H1 (cell line): Measurements from ENCODE around the gene CCDC73. TPM values are rescaled to one million over a fixed set of nuclear protein-coding genes. Genes with fewer than 3 reads are reported as not detected.

Experiments
- CTCF ChIA-PET: fragments of 300-600 bp; sonication (Branson Sonifier 250); formaldehyde crosslinking; loops from one replicate; lab custom pipeline; 2021; ENCODE audit not compliant: partially characterized antibody; lab: Charles Lee
- POLR2A ChIA-PET: fragments of 300-600 bp; sonication (Branson Sonifier 250); formaldehyde crosslinking; loops from one replicate; lab custom pipeline; 2021; ENCODE audit warnings: inconsistent platforms; ENCODE audit not compliant: partially characterized antibody; lab: Charles Lee
- DNase-seq, 2 experiments: peaks; one replicate each; pipeline versions ENCODE4 v3.0.0 to v3.0.0-alpha.2; 2010 to 2022; ENCODE audit warnings: low spot score in 2 of 2, low read depth in 1 of 2, mixed read lengths in 1 of 2
- FAIRE-seq: peaks from 2 replicates; lab custom pipeline; 2011; peaks lifted over from hg19 to GRCh38; lab: Jason Lieb, UNC
- H2AFZ ChIP-seq: 2 replicates; pipeline ENCODE4 v1.8.1; 2012; ENCODE audit warnings: low read length, inconsistent platforms
- H2AK5ac ChIP-seq: 2 replicates; pipeline ENCODE4 v1.6.1; 2013; ENCODE audit warnings: low read depth, low read length
- H2BK120ac ChIP-seq: replicated peaks from 2 replicates; pipeline ENCODE3; 2013; ENCODE audit warnings: low read depth, low read length, inconsistent platforms
- H2BK12ac ChIP-seq: 2 replicates; pipeline ENCODE4 v1.6.1; 2013; ENCODE audit warnings: low read depth, low read length
- H2BK15ac ChIP-seq: 2 replicates; pipeline ENCODE4 v1.6.1; 2013; ENCODE audit warnings: low read length
- H2BK20ac ChIP-seq: 2 replicates; pipeline ENCODE4 v1.6.1; 2013; ENCODE audit warnings: low read length
- H2BK5ac ChIP-seq: 2 replicates; pipeline ENCODE4 v1.6.1; 2013; ENCODE audit warnings: low read depth, low read length
- H3K14ac ChIP-seq: 2 replicates; pipeline ENCODE4 v1.6.1; 2013; ENCODE audit warnings: inconsistent platforms; ENCODE audit not compliant: insufficient read length
- H3K18ac ChIP-seq: 2 replicates; pipeline ENCODE4 v1.6.1; 2013; ENCODE audit warnings: low read length; ENCODE audit errors: extremely low read depth
- H3K23ac ChIP-seq: 2 replicates; pipeline ENCODE4 v1.6.1; 2013; ENCODE audit warnings: inconsistent platforms; ENCODE audit not compliant: insufficient read length
- H3K23me2 ChIP-seq: 2 replicates; pipeline ENCODE4 v1.6.1; 2013; ENCODE audit warnings: low read depth, low read length
- H3K27ac ChIP-seq: 2 replicates; pipeline ENCODE4 v1.6.1; 2011; ENCODE audit warnings: low read depth, low read length, inconsistent platforms
- H3K27me3 ChIP-seq, 4 experiments: replicated peaks in 1 of 4; 1 replicate in 1 of 4; 2 replicates in 3 of 4; pipeline versions ENCODE4 v1.6.1 to v1.8.1; 2011 to 2013; ENCODE audit warnings: low read length in 3 of 4, mild to moderate bottlenecking in 3 of 4, inconsistent platforms in 2 of 4, mixed read lengths in 2 of 4, moderate library complexity in 1 of 4; ENCODE audit not compliant: control insufficient read depth in 3 of 4, insufficient read depth in 3 of 4; ENCODE audit errors: extremely low read depth in 1 of 4
- H3K36me3 ChIP-seq, 4 experiments: 2 replicates each; pipeline versions ENCODE4 v1.6.1 to v1.8.1; 2011 to 2013; ENCODE audit warnings: mild to moderate bottlenecking in 4 of 4, low read length in 3 of 4, moderate library complexity in 2 of 4, control low read depth in 1 of 4, inconsistent platforms in 1 of 4; ENCODE audit not compliant: insufficient read depth in 4 of 4, control insufficient read depth in 2 of 4
- H3K4ac ChIP-seq: replicated peaks from 2 replicates; pipeline ENCODE3; 2013; ENCODE audit warnings: low read length, low read depth, mixed read lengths, inconsistent platforms; ENCODE audit not compliant: insufficient read length
- H3K4me1 ChIP-seq, 4 experiments: replicated peaks in 1 of 4; 1 replicate in 1 of 4; 2 replicates in 3 of 4; pipeline versions ENCODE4 v1.6.1 to v1.8.1; 2011 to 2013; ENCODE audit warnings: low read length in 3 of 4, inconsistent platforms in 2 of 4, mixed read lengths in 1 of 4; ENCODE audit not compliant: insufficient read depth in 4 of 4, control insufficient read depth in 3 of 4
- H3K4me2 ChIP-seq, 2 experiments: 2 replicates each; pipeline versions ENCODE4 v1.6.1 to v1.8.1; 2011 to 2013; ENCODE audit warnings: low read depth in 2 of 2, low read length in 2 of 2, control low read depth in 1 of 2, inconsistent platforms in 1 of 2, mild to moderate bottlenecking in 1 of 2; ENCODE audit not compliant: insufficient read depth in 1 of 2
- H3K4me3 ChIP-seq, 4 experiments: fragments of 200-600, 300-600 bp in 1 of 4; sonication (generic), shearing (Covaris generic), sonication (Bioruptor Twin) in 1 of 4; 2 replicates each; pipeline versions ENCODE4 v1.5.1 to v1.8.1; 2011 to 2016; ENCODE audit warnings: low read length in 4 of 4, low read depth in 3 of 4, control low read depth in 2 of 4, inconsistent platforms in 2 of 4, mild to moderate bottlenecking in 2 of 4, mixed read lengths in 1 of 4, moderate library complexity in 1 of 4; ENCODE audit not compliant: insufficient read depth in 2 of 4; ENCODE audit errors: extremely low read depth in 1 of 4
- H3K56ac ChIP-seq: replicated peaks from 2 replicates; pipeline ENCODE3; 2013; ENCODE audit warnings: low read depth, mild to moderate bottlenecking, mixed read lengths, low read length, inconsistent platforms; ENCODE audit not compliant: insufficient read length
- H3K79me1 ChIP-seq: 2 replicates; pipeline ENCODE4 v1.6.1; 2013; ENCODE audit warnings: low read depth, low read length, control low read depth
- H3K79me2 ChIP-seq, 2 experiments: 2 replicates each; pipeline versions ENCODE4 v1.6.1 to v1.8.1; 2012 to 2013; ENCODE audit warnings: low read length in 2 of 2, mild to moderate bottlenecking in 2 of 2, inconsistent platforms in 1 of 2; ENCODE audit not compliant: insufficient read depth in 2 of 2, control insufficient read depth in 1 of 2
- H3K9ac ChIP-seq, 4 experiments: replicated peaks in 1 of 4; 1 replicate in 1 of 4; 2 replicates in 3 of 4; pipeline versions ENCODE4 v1.6.1 to v1.8.1; 2011 to 2013; ENCODE audit warnings: low read depth in 3 of 4, low read length in 3 of 4, control low read depth in 2 of 4, mild to moderate bottlenecking in 2 of 4, moderate library complexity in 2 of 4, inconsistent platforms in 1 of 4; ENCODE audit errors: extremely low read depth in 1 of 4
- H3K9me3 ChIP-seq, 2 experiments: 2 replicates each; pipeline versions ENCODE4 v1.6.1 to v1.8.1; 2012 to 2013; ENCODE audit warnings: mild to moderate bottlenecking in 2 of 2, moderate library complexity in 2 of 2, control low read depth in 1 of 2, inconsistent platforms in 1 of 2, low read depth in 1 of 2, low read length in 1 of 2, mixed read lengths in 1 of 2; ENCODE audit not compliant: insufficient read depth in 2 of 2
- H4K20me1 ChIP-seq, 2 experiments: replicated peaks in 1 of 2; 2 replicates each; pipeline versions ENCODE3 to v1.8.1; 2011 to 2013; ENCODE audit warnings: inconsistent platforms in 2 of 2, low read length in 2 of 2, mild to moderate bottlenecking in 1 of 2; ENCODE audit not compliant: insufficient read depth in 2 of 2, control insufficient read depth in 1 of 2
- H4K5ac ChIP-seq: 2 replicates; pipeline ENCODE4 v1.6.1; 2013; ENCODE audit warnings: low read length, low read depth, mixed read lengths, inconsistent platforms; ENCODE audit not compliant: insufficient read length
- H4K8ac ChIP-seq: 2 replicates; pipeline ENCODE4 v1.8.0; 2013; ENCODE audit warnings: mild to moderate bottlenecking, moderate library complexity, low read length, inconsistent platforms; ENCODE audit not compliant: insufficient read depth; ENCODE audit errors: extremely low read depth
- H4K91ac ChIP-seq: replicated peaks from 2 replicates; pipeline ENCODE3; 2013; ENCODE audit warnings: low read length, mixed read lengths, inconsistent platforms; ENCODE audit not compliant: insufficient read length
- BRCA1 ChIP-seq: IDR thresholded peaks from 2 replicates; pipeline ENCODE4 v1.6.1; 2012; ENCODE audit warnings: low read depth, low read length, improper control_type of control experiment
- CEBPB ChIP-seq: IDR thresholded peaks from 2 replicates; pipeline ENCODE4 v1.6.1; 2012; ENCODE audit warnings: low read depth, low read length
- EGR1 ChIP-seq: IDR thresholded peaks from 2 replicates; pipeline ENCODE4 v1.6.1; 2011; ENCODE audit warnings: low read depth, low read length, borderline replicate concordance
- EP300 ChIP-seq, 2 experiments: IDR thresholded peaks; 1 replicate in 1 of 2; 2 replicates in 1 of 2; pipeline ENCODE4 v1.6.1; 2011 to 2012; ENCODE audit warnings: low read depth in 2 of 2, low read length in 2 of 2, mild to moderate bottlenecking in 2 of 2, borderline replicate concordance in 1 of 2, inconsistent platforms in 1 of 2, moderate library complexity in 1 of 2
- KDM4A ChIP-seq: IDR thresholded peaks from one replicate; pipeline ENCODE4 v1.7.1; 2012; ENCODE audit warnings: low read depth, mild to moderate bottlenecking, moderate library complexity, low read length, inconsistent platforms; ENCODE audit not compliant: severe bottlenecking
- POLR2AphosphoS5 ChIP-seq: IDR thresholded peaks from 2 replicates; pipeline ENCODE4 v1.6.1; 2011; ENCODE audit warnings: low read depth, low read length
- RNF2 ChIP-seq: fragments of 200-900, 300-1000 bp; sonication (generic); IDR thresholded peaks from 2 replicates; pipeline ENCODE4 v1.7.1; 2016; ENCODE audit warnings: borderline replicate concordance, low read depth, mild to moderate bottlenecking, antibody characterized with exemption, low read length; ENCODE audit not compliant: poor library complexity, severe bottlenecking; ENCODE audit errors: missing control alignments
- ZNF274 ChIP-seq: IDR thresholded peaks from 2 replicates; pipeline ENCODE4 v1.7.0; 2012; ENCODE audit warnings: low read length, borderline replicate concordance; ENCODE audit errors: extremely low read depth
- polyA plus RNA-seq, 7 experiments: library from polyadenylated mRNA; depleted of rRNA in 3 of 7; stranded (reverse) in 5 of 7; unstranded in 2 of 7; fragments of >200 nt in 5 of 7; fragments of 200-250 nt in 2 of 7; gene quantifications; 1 replicate in 5 of 7; 2 replicates in 1 of 7; 4 replicates in 1 of 7; pipeline versions ENCODE4 v1.2.1 to v1.2.3, GENCODE V29; 2011 to 2013; ENCODE audit warnings: missing spikeins in 2 of 7, mixed read lengths in 2 of 7
- total RNA-seq: library from RNA; stranded (reverse); fragmentation: NEBNext Ultra II Directional; extraction: Animal tissue kit (Norgen Biotek cat#: 25700); gene quantifications from 2 replicates; pipeline ENCODE4 v1.2.1, GENCODE V29; 2021
- TF ChIP-seq, protein P1 (sequence below): IDR thresholded peaks from 2 replicates; pipeline ENCODE4 v1.6.1; 2011; ENCODE audit warnings: low read length, improper control_type of control experiment

Gene CCDC73
- total and polyA plus RNA-seq, 2 of the 8 experiments (the other 6 are each of a cell fraction or from before 2014, with no cell fraction given), result not detected

DNA sequence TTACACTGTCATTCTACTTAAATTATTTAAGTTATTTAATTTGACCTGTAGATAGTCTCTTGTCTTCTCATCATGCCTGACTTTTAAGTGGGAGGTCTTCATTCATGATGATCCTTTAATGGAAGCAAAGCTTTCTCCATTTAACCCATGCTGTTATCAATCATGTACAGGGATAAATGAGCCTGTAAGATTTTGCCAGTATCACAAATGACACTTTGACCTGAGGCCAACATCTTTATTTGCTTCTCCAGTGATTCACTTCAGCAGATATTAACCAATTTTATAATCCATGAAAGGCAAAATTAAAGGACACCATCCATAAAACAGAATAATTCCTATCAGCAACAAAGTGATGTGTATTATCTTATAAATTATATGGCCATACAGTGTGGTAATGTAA is 7.7 kb downstream of the CCDC73 start:
- no peak for FAIRE-seq
- no peak overlapping the region for H4K5ac ChIP-seq
- H2BK120ac ChIP-seq, result no peak overlapping the region
- no peaks in the 10 kb centered on the region for H3K36me3 ChIP-seq
- no peak overlapping the region for H2BK12ac ChIP-seq
- no peaks in the 10 kb centered on the region for H3K27me3 ChIP-seq
- H2AK5ac ChIP-seq, result no peak overlapping the region
- H3K4me2 ChIP-seq, result no peak overlapping the region
- CTCF ChIA-PET, result interaction anchor here (0.8 to 2.0 kb wide), 3 partner anchors 21 to 38 kb away, joined by 3 to 6 read pairs (median 3); no protein-coding TSS in a partner anchor
- H4K20me1 ChIP-seq, result no peaks in the 10 kb centered on the region
- H3K18ac ChIP-seq, result no peak overlapping the region
- no peak overlapping the region for H3K4ac ChIP-seq
- H2BK20ac ChIP-seq, result no peak overlapping the region
- H3K79me1 ChIP-seq, result no peaks in the 10 kb centered on the region
- H3K56ac ChIP-seq, result no peak overlapping the region
- no peak overlapping the region for H3K4me3 ChIP-seq
- H3K23me2 ChIP-seq, result no peaks in the 10 kb centered on the region
- no peak for DNase-seq
- H2AFZ ChIP-seq, result no peak overlapping the region
- no peak overlapping the region for H2BK5ac ChIP-seq
- H3K27ac ChIP-seq, result no peak overlapping the region
- no peak overlapping the region for H3K14ac ChIP-seq
- H3K4me1 ChIP-seq, result no peaks in the 10 kb centered on the region
- POLR2A ChIA-PET, result no interaction called here
- no peaks in the 10 kb centered on the region for H3K79me2 ChIP-seq
- no peak overlapping the region for H4K91ac ChIP-seq
- no peak overlapping the region for H3K9ac ChIP-seq
- H3K23ac ChIP-seq, result no peak overlapping the region
- no peak overlapping the region for H4K8ac ChIP-seq
- H2BK15ac ChIP-seq, result no peak overlapping the region
- no peaks in the 10 kb centered on the region for H3K9me3 ChIP-seq
- TF ChIP-seq RNF2, result no peak
- TF ChIP-seq, protein P1, sequence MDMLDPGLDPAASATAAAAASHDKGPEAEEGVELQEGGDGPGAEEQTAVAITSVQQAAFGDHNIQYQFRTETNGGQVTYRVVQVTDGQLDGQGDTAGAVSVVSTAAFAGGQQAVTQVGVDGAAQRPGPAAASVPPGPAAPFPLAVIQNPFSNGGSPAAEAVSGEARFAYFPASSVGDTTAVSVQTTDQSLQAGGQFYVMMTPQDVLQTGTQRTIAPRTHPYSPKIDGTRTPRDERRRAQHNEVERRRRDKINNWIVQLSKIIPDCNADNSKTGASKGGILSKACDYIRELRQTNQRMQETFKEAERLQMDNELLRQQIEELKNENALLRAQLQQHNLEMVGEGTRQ, result no peak
- TF ChIP-seq BRCA1, result no peak
- no peak for TF ChIP-seq EP300 (IDR thresholded peaks at IDR 0.05; ENCODE audit: borderline replicate concordance in 1 of 2, low read depth in 2 of 2, low read length in 2 of 2)
- TF ChIP-seq EGR1, result no peak
- no peak for TF ChIP-seq KDM4A
- TF ChIP-seq POLR2AphosphoS5, result no peak
- TF ChIP-seq ZNF274, result no peak
- TF ChIP-seq CEBPB, result no peak
